Keratinocyte (primary cell): ENCODE data around the gene FLT3. TPM values are rescaled to one million over a fixed set of nuclear protein-coding genes. Genes with fewer than 3 reads are reported as not detected.
A peak's percentile ranks its signal among the peaks of the same experiment; 100 is the strongest.

Experiments used
- DNase-seq: peaks from one replicate; pipeline ENCODE4 v3.0.0-alpha.2; 2011; ENCODE audit warnings: low read depth, missing footprints, low spot score
- FAIRE-seq: peaks from 2 replicates; lab custom pipeline; 2011; peaks lifted over from hg19 to GRCh38; lab: Jason Lieb, UNC
- H2AFZ ChIP-seq: 2 replicates; pipeline ENCODE4 v1.6.0; 2012; ENCODE audit warnings: low read length, control low read depth, inconsistent platforms; ENCODE audit not compliant: control insufficient read depth
- H3K27ac ChIP-seq: 2 replicates; pipeline ENCODE4 v1.5.1; 2011; ENCODE audit warnings: low read length; ENCODE audit not compliant: control insufficient read depth, insufficient read depth
- H3K27me3 ChIP-seq: 3 replicates; pipeline ENCODE4 v1.6.0; 2011; ENCODE audit warnings: low read length; ENCODE audit not compliant: control insufficient read depth, insufficient read depth; ENCODE audit errors: extremely low read depth
- H3K36me3 ChIP-seq, 2 experiments: 2 replicates in 1 of 2; 3 replicates in 1 of 2; pipeline ENCODE4 v1.5.1; 2011; ENCODE audit warnings: low read length in 2 of 2, mild to moderate bottlenecking in 1 of 2; ENCODE audit not compliant: control insufficient read depth in 2 of 2, insufficient read depth in 2 of 2; ENCODE audit errors: extremely low read depth in 1 of 2
- H3K4me1 ChIP-seq: 3 replicates; pipeline ENCODE4 v1.5.1; 2011; ENCODE audit warnings: low read length; ENCODE audit not compliant: control insufficient read depth, insufficient read depth; ENCODE audit errors: extremely low read depth
- H3K4me2 ChIP-seq: 3 replicates; pipeline ENCODE4 v1.6.0; 2011; ENCODE audit warnings: low read depth, low read length; ENCODE audit not compliant: control insufficient read depth, insufficient read depth; ENCODE audit errors: extremely low read depth
- H3K4me3 ChIP-seq, 3 experiments: fragments of 200-600 bp in 1 of 3; sonication (generic) in 1 of 3; 2 replicates in 2 of 3; 3 replicates in 1 of 3; pipeline ENCODE4 v1.5.1; 2011 to 2016; ENCODE audit warnings: low read length in 3 of 3, mild to moderate bottlenecking in 3 of 3, control low read depth in 2 of 3, inconsistent platforms in 1 of 3, low read depth in 1 of 3, mixed read lengths in 1 of 3, mixed run types in 1 of 3, moderate library complexity in 1 of 3; ENCODE audit not compliant: control insufficient read depth in 2 of 3, insufficient read depth in 2 of 3; ENCODE audit errors: extremely low read depth in 1 of 3
- H3K79me2 ChIP-seq: 2 replicates; pipeline ENCODE4 v1.6.0; 2012; ENCODE audit warnings: low read length; ENCODE audit not compliant: control insufficient read depth, insufficient read depth
- H3K9ac ChIP-seq: 3 replicates; pipeline ENCODE4 v1.6.0; 2011; ENCODE audit warnings: low read length; ENCODE audit not compliant: control insufficient read depth, insufficient read depth; ENCODE audit errors: extremely low read depth
- H3K9me1 ChIP-seq: 3 replicates; pipeline ENCODE4 v1.6.0; 2011; ENCODE audit warnings: low read length; ENCODE audit not compliant: control insufficient read depth, insufficient read depth; ENCODE audit errors: extremely low read depth
- H3K9me3 ChIP-seq: 2 replicates; pipeline ENCODE4 v1.5.1; 2012; ENCODE audit warnings: low read depth, low read length; ENCODE audit not compliant: control insufficient read depth
- H4K20me1 ChIP-seq: 3 replicates; pipeline ENCODE4 v1.6.0; 2011; ENCODE audit warnings: low read length; ENCODE audit not compliant: control insufficient read depth, insufficient read depth; ENCODE audit errors: extremely low read depth
- CTCF ChIP-seq, 3 experiments: IDR thresholded peaks in 1 of 3; conservative IDR thresholded peaks in 1 of 3; optimal IDR thresholded peaks in 1 of 3; 2 replicates in 2 of 3; 3 replicates in 1 of 3; pipeline versions ENCODE3 to v1.5.1; 2011; ENCODE audit warnings: low read length in 3 of 3, mild to moderate bottlenecking in 3 of 3, moderate library complexity in 2 of 3, control low read depth in 1 of 3, inconsistent platforms in 1 of 3; ENCODE audit not compliant: insufficient read depth in 2 of 3; ENCODE audit errors: extremely low read depth in 1 of 3
- EZH2 ChIP-seq: IDR thresholded peaks from one replicate; pipeline ENCODE4 v1.6.1; 2012; ENCODE audit warnings: inconsistent platforms, mild to moderate bottlenecking, low read length, moderate library complexity
- dilution Hi-C: fragments of 300-500 bp; cut with MboI; formaldehyde crosslinking; loops from one replicate; pipeline ENCODE4 v1.7.0; 2020; ENCODE audit warnings: low sequenced_read_pairs; ENCODE audit not compliant: extremely low pct_ligation_motif_present
- polyA plus RNA-seq, 5 experiments: library from polyadenylated mRNA; depleted of rRNA in 3 of 5; stranded (reverse) in 3 of 5; stranded (forward) in 1 of 5; unstranded in 1 of 5; fragments of >200 nt; gene quantifications; 1 replicate in 1 of 5; 2 replicates in 3 of 5; 3 replicates in 1 of 5; pipeline versions ENCODE4 v1.2.1 to v1.2.3, GENCODE V29; 2011 to 2012; ENCODE audit warnings: missing spikeins in 2 of 5, low read depth in 1 of 5, low replicate concordance in 1 of 5
- small RNA-seq, 3 experiments: library from RNA; depleted of rRNA; stranded (forward); fragments of <200 nt; gene quantifications; one replicate each; pipeline ENCODE3, GENCODE V24; 2012; ENCODE audit warnings: low read depth in 3 of 3, low replicate concordance in 1 of 3; ENCODE audit not compliant: insufficient read length in 3 of 3

FLT3 gene
- polyA plus RNA-seq, 1 donor (not counting 4 experiments of a cell fraction or from before 2014, with no cell fraction given), result not detected

DNA sequence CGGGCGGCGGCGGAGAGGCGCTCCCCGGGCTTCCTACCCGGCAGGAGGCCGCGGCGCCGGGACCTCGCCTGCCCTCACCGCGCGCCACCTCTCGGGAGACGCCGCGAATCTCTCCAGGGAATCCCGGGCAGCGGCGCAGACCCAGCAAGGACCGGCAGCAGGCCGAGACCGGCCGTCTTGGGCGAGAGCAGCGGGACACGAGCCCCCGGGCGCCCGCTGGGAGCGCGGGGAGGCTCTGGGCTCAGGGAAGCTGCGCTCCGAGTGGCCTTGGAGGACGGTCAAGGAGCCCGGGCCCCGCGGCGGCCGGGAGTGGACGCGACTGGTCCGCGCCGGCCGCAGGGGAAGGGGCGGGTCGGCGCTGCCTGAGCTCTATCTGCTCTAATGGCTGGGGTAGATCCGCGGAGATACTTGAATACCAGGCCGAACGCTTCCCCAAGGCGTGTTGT is 145.9 kb downstream of the FLT3 start:
- no peak overlapping the region for H3K27ac ChIP-seq
- H3K36me3 ChIP-seq, result no peaks in the 10 kb centered on the region
- H3K9me3 ChIP-seq, result no peaks in the 10 kb centered on the region
- DNase-seq (no peak), FAIRE-seq (no peak)
- H4K20me1 ChIP-seq, result no peaks in the 10 kb centered on the region
- peak overlapping the region; percentile 41 to 68 (median 57) for H3K4me3 ChIP-seq
- TF ChIP-seq CTCF (optimal IDR thresholded peaks at IDR 0.05 in 1 of 3, IDR thresholded peaks at IDR 0.05 in 1 of 3, conservative IDR thresholded peaks at IDR 0.05 in 1 of 3; ENCODE audit: extremely low read depth in 1 of 3, insufficient read depth in 2 of 3, low read length in 3 of 3) (peak in 1 of 3 experiments; percentile 5), EZH2 (no peak)
- peak overlapping the region; percentile 75 for H3K4me2 ChIP-seq
- dilution Hi-C loops, result loop anchor here (25.0 kb wide), 1 partner anchor 117 kb away; no protein-coding TSS in a partner anchor
- no peaks in the 10 kb centered on the region for H3K79me2 ChIP-seq
- H3K9me1 ChIP-seq, result no peaks in the 10 kb centered on the region
- H3K4me1 ChIP-seq, result no peaks in the 10 kb centered on the region
- peak overlapping the region; percentile 89 for H2AFZ ChIP-seq
- H3K27me3 ChIP-seq, result peaks cover 41% of the 10 kb centered on the region
- no peak overlapping the region for H3K9ac ChIP-seq

GRCh38 chr13:27953676-27954405 is 146.5 kb downstream of the FLT3 start:
- Histone ChIP-seq H3K4me1 (no peaks in the 10 kb centered on the region), H2AFZ (peak overlapping the region; percentile 89), H3K27ac (no peak overlapping the region), H3K9ac (no peak overlapping the region), H3K4me2 (peak overlapping the region; percentile 75), H3K79me2 (no peaks in the 10 kb centered on the region), H3K9me3 (no peaks in the 10 kb centered on the region), H4K20me1 (no peaks in the 10 kb centered on the region), H3K9me1 (no peaks in the 10 kb centered on the region), H3K36me3 (no peaks in the 10 kb centered on the region), H3K4me3 (peak overlapping the region; percentile 41 to 68 (median 57)), H3K27me3 (peaks cover 35% of the 10 kb centered on the region)
- dilution Hi-C loops, result loop anchor here (25.0 kb wide), 1 partner anchor 117 kb away; no protein-coding TSS in a partner anchor
- TF ChIP-seq CTCF (optimal IDR thresholded peaks at IDR 0.05 in 1 of 3, IDR thresholded peaks at IDR 0.05 in 1 of 3, conservative IDR thresholded peaks at IDR 0.05 in 1 of 3; ENCODE audit: extremely low read depth in 1 of 3, insufficient read depth in 2 of 3, low read length in 3 of 3) (peak; percentile 63 to 91 (median 90)), EZH2 (peak; percentile 85)
- DNase-seq, result no peak
- FAIRE-seq, result no peak

Small RNAs within 50 kb of the gene (small RNA-seq; reads per million reads assigned to genes)
- 0 to 0.67 (median 0) reads per million in 3 experiments for gene RN7SL272P

Other genes with a start within 250 kb of the FLT3 start
- gene PDX1, start 180.6 kb downstream of the FLT3 start, polyA plus RNA-seq, result not detected in 3 replicates
- not detected in 3 replicates for gene CDX2, start 131.3 kb downstream of the FLT3 start, polyA plus RNA-seq
- not detected in 3 replicates for gene URAD, start 111.9 kb downstream of the FLT3 start, polyA plus RNA-seq
- 11.8 to 16.8 TPM (median 12.1 TPM) in 3 replicates for gene PAN3, start 38.0 kb upstream of the FLT3 start, polyA plus RNA-seq